ENCODE measurements around the gene KIF26B. TPM values are rescaled to one million over a fixed set of nuclear protein-coding genes. Genes with fewer than 3 reads are reported as not detected.

Gene KIF26B
- total RNA-seq, 4 donors from 2014 or later: 3.6 to 7.0 (median 5.2) TPM

DNA sequence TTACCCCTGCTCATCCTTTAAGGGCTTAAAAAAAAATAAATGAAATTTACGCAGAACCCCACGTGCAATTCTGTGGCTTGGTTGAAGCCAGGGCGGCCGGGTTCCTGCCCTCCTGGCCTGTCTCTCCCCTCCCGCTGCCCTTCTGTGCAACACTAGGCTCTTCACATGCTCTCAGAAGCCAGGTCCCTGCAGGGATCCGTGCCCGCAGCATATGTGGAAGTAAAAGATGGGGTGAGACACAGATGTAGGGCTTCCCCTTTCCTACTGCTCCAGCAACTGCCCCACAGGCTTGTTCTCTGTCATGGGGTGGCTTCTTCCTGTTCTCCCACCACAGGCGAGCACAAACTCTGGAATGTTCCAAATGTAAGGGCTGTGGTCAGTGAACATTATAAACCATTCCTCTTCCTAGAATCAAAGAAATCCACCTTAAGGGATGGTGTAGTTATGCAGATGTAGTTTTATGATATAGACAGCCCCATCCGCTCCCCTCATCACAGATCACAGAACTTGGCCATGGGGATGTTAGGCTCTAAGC, 535.4 kb downstream of the KIF26B start:
- Histone ChIP-seq H3K9me3 (no peaks in the 10 kb centered on the region), H3K4me3 (no peak overlapping the region), H3K4me1 (no peaks in the 10 kb centered on the region), H3K36me3 (no peaks in the 10 kb centered on the region), H3K27me3 (peaks cover 7% of the 10 kb centered on the region), H3K27ac (no peak overlapping the region)
- no peak for DNase-seq (ENCODE audit: low spot score in 2 of 2)
- TF ChIP-seq EP300 (IDR thresholded peaks at IDR 0.05) (no peak), POLR2A (IDR thresholded peaks at IDR 0.05) (no peak), POLR2AphosphoS5 (IDR thresholded peaks at IDR 0.05) (no peak)
- TF ChIP-seq, protein P1, sequence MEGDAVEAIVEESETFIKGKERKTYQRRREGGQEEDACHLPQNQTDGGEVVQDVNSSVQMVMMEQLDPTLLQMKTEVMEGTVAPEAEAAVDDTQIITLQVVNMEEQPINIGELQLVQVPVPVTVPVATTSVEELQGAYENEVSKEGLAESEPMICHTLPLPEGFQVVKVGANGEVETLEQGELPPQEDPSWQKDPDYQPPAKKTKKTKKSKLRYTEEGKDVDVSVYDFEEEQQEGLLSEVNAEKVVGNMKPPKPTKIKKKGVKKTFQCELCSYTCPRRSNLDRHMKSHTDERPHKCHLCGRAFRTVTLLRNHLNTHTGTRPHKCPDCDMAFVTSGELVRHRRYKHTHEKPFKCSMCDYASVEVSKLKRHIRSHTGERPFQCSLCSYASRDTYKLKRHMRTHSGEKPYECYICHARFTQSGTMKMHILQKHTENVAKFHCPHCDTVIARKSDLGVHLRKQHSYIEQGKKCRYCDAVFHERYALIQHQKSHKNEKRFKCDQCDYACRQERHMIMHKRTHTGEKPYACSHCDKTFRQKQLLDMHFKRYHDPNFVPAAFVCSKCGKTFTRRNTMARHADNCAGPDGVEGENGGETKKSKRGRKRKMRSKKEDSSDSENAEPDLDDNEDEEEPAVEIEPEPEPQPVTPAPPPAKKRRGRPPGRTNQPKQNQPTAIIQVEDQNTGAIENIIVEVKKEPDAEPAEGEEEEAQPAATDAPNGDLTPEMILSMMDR (IDR thresholded peaks at IDR 0.05): no peak
- 80% methylated on average over 9 of the region's 9 CpGs for WGBS

DNA sequence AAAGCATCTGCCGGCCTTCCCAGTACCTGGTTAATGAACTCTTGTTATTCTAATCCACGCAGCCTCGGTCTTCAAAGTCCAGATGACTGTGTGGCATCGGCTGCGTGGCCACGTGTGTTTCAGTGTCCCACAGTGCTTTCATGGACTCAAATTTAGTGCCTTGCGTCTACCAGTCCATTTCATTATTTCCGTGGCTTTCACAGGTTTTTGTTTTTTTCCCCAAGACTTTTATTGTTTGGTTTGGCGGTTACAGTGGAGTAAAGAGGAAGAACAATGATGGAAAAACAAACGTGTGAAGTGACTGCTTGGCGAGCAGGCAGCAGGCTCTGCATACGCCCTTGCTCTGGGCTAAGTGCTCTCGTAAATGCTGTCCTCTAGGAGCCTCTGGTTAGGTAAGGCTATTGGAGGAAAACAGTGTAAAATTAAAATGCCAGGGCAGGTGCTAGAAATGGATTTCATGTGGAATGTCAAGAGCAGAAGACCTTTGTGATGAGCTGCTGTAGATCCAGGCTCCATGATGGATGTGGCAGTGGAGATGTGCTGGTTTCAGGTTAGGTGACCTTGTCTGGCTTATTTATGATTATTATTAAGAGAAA, 536.3 kb downstream of the KIF26B start:
- DNase-seq (ENCODE audit: low spot score in 2 of 2): no peak
- Histone ChIP-seq H3K36me3 (no peaks in the 10 kb centered on the region), H3K4me1 (no peaks in the 10 kb centered on the region), H3K9me3 (no peaks in the 10 kb centered on the region), H3K27me3 (peaks cover 7% of the 10 kb centered on the region), H3K4me3 (no peak overlapping the region), H3K27ac (no peak overlapping the region)
- TF ChIP-seq EP300 (IDR thresholded peaks at IDR 0.05) (no peak), POLR2A (IDR thresholded peaks at IDR 0.05) (no peak), POLR2AphosphoS5 (IDR thresholded peaks at IDR 0.05) (no peak)
- TF ChIP-seq, protein P1 (IDR thresholded peaks at IDR 0.05): no peak
- 69% methylated on average over 13 of the region's 13 CpGs for WGBS

DNA sequence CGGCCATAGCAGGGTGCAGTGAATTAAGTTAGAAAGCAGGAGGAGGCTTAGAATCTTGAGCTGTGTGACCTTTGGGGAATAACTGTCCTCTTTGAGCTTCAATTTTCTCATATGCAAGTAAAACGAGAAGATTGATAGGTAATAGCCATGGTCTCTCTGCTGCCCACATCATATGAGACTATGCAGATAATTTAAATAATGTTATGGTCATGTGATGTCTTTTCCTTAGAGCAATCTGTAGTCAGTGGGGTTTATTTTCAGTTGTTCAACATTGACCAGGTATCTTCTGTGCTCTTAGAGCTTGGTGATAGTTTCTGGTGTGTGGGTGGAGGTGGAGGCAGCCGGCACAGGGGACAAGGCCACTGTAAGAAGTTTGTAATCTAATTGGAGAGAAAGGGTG, 537.1 kb downstream of the KIF26B start:
- TF ChIP-seq POLR2A (IDR thresholded peaks at IDR 0.05): no peak
- TF ChIP-seq, protein P1 (IDR thresholded peaks at IDR 0.05): no peak
- TF ChIP-seq EP300 (IDR thresholded peaks at IDR 0.05): no peak
- no peak for TF ChIP-seq POLR2AphosphoS5 (IDR thresholded peaks at IDR 0.05)
- WGBS: 93% methylated on average over 3 of the region's 3 CpGs
- Histone ChIP-seq H3K4me1 (no peaks in the 10 kb centered on the region), H3K9me3 (no peaks in the 10 kb centered on the region), H3K27ac (no peak overlapping the region), H3K36me3 (no peaks in the 10 kb centered on the region), H3K27me3 (peaks cover 7% of the 10 kb centered on the region), H3K4me3 (no peak overlapping the region)
- no peak for DNase-seq (ENCODE audit: low spot score in 2 of 2)

DNA sequence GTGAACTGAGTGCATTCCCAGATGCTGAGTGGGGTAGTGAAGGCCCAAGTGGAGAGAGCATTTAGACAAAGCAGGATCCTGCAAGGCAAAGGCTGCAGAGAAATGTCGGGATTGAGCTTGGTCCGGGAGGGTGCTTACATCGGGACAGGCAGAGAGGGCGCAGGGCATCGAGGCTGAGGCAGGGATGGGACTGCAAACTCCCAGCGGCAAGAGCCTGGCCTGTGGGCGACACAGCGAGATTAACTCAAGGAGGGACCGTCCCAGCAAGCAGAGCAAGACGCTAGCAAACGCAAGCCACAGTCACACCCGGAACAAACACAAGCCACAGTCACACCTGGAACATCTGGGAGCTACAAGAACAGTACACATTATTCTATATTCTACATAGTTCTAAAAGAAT, 537.5 kb downstream of the KIF26B start:
- H3K4me3 ChIP-seq: no peak overlapping the region
- H3K36me3 ChIP-seq: no peaks in the 10 kb centered on the region
- DNase-seq (ENCODE audit: low spot score in 2 of 2): no peak
- no peaks in the 10 kb centered on the region for H3K9me3 ChIP-seq
- no peak overlapping the region for H3K27ac ChIP-seq
- WGBS: 95% methylated on average over 12 of the region's 12 CpGs
- peaks cover 7% of the 10 kb centered on the region for H3K27me3 ChIP-seq
- TF ChIP-seq, protein P1 (IDR thresholded peaks at IDR 0.05): no peak
- TF ChIP-seq POLR2AphosphoS5 (IDR thresholded peaks at IDR 0.05) (no peak), EP300 (IDR thresholded peaks at IDR 0.05) (no peak), POLR2A (IDR thresholded peaks at IDR 0.05) (no peak)
- no peaks in the 10 kb centered on the region for H3K4me1 ChIP-seq

DNA sequence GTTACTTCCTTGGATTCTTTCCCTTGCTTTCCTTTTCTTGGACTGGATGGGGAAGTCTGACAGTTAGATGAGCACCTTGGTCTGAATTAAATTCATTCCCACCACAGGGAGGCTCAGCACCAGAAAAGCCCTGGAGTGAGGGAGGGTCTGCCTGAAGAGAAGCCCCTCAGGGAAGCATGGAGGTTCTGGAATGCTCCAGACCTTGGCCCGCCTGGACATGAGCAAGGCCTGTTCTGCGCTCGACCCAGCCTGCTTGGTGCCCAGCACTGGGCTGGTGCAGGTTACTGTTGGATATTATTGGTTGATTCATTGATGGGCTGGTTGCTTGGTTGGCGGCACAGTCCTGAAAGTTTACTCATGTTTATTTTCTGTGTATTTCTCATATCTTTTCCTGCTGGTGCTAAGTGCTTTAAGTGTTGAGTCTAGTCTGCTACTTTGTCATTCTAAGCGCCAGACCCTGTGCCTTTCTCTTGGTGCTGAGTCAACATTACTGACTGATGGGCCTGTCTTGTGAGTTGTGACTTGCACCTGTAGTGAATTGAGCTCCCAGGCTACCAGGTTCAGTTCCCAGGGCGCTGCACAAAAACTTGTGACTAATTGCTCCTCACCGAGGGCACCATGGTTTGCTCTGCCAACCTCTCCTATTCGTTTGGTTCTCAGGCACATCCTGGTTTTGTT, 538.5 kb downstream of the KIF26B start:
- Histone ChIP-seq H3K27me3 (peaks cover under 1% of the 10 kb centered on the region), H3K27ac (no peak overlapping the region), H3K36me3 (no peaks in the 10 kb centered on the region), H3K9me3 (no peaks in the 10 kb centered on the region), H3K4me1 (no peaks in the 10 kb centered on the region), H3K4me3 (no peak overlapping the region)
- no peak for TF ChIP-seq POLR2A (IDR thresholded peaks at IDR 0.05)
- TF ChIP-seq, protein P1 (IDR thresholded peaks at IDR 0.05): no peak
- DNase-seq (ENCODE audit: low spot score in 2 of 2): no peak
- 85% methylated on average over 8 of the region's 8 CpGs for WGBS

All from suprapubic skin (tissue), 4 donors.